HG03342 (cell line): ENCODE data around the gene CAPZA1.
"Not testable (repeated sequence)": the region's sequence is repeated elsewhere in the genome, so short reads cannot be mapped to it uniquely, and the experiment has no call there.

Experiments used
- ATAC-seq: cut with Tn5 transposase; IDR thresholded peaks from one replicate; pipeline ENCODE4 v1.9.1; 2021; ENCODE audit warnings: mild to moderate bottlenecking, moderate library complexity; ENCODE audit not compliant: unreplicated experiment

CAPZA1 gene

GRCh38 chr1:112626193-112626592 lies 6.6 kb downstream of the CAPZA1 start:
- no peak for ATAC-seq

GRCh38 chr1:112626887-112627286 lies 7.3 kb downstream of the CAPZA1 start:
- ATAC-seq = no peak

- no peak for ATAC-seq
Measured at GRCh38 chr1:112628516-112628915, 8.9 kb downstream of the CAPZA1 start.

GRCh38 chr1:112629256-112629655 lies 9.6 kb downstream of the CAPZA1 start:
- ATAC-seq = no peak

- ATAC-seq = no peak
Measured at GRCh38 chr1:112633628-112634027, 14.0 kb downstream of the CAPZA1 start.

- no peak for ATAC-seq
Measured at GRCh38 chr1:112634367-112634766, 14.7 kb downstream of the CAPZA1 start.

GRCh38 chr1:112636056-112636455 lies 16.4 kb downstream of the CAPZA1 start:
- peak; percentile 22 for ATAC-seq

GRCh38 chr1:112636597-112637253 lies 17.1 kb downstream of the CAPZA1 start:
- peak; percentile 43 for ATAC-seq

GRCh38 chr1:112637254-112638109 lies 17.9 kb downstream of the CAPZA1 start:
- no peak for ATAC-seq

GRCh38 chr1:112638110-112638428 lies 18.4 kb downstream of the CAPZA1 start:
- no peak for ATAC-seq

- not testable (repeated sequence) for ATAC-seq
Measured at GRCh38 chr1:112640437-112640836, 20.8 kb downstream of the CAPZA1 start.

GRCh38 chr1:112643080-112643479 lies 23.4 kb downstream of the CAPZA1 start:
- ATAC-seq = no peak

GRCh38 chr1:112646225-112646624 lies 26.6 kb downstream of the CAPZA1 start:
- ATAC-seq = no peak

- no peak for ATAC-seq
Measured at GRCh38 chr1:112651205-112651604, 31.6 kb downstream of the CAPZA1 start.

GRCh38 chr1:112665857-112666256 lies 46.2 kb downstream of the CAPZA1 start:
- ATAC-seq = no peak

- ATAC-seq = no peak
Measured at GRCh38 chr1:112666946-112667345, 47.3 kb downstream of the CAPZA1 start.

GRCh38 chr1:112672009-112672408 lies 52.4 kb downstream of the CAPZA1 start:
- ATAC-seq = no peak

GRCh38 chr1:112672842-112673241 lies 53.2 kb downstream of the CAPZA1 start:
- no peak for ATAC-seq

- ATAC-seq = peak; percentile 2
Measured at GRCh38 chr1:112673592-112674439, 54.2 kb downstream of the CAPZA1 start.

GRCh38 chr1:112674440-112674985 lies 54.9 kb downstream of the CAPZA1 start, which contains the start of gene MOV10:
Gene MOV10 (plus strand): TSS chr1:112674659. CDS start chr1:112674913, 254 bp downstream.
- peak; percentile 60 for ATAC-seq
